B cell (primary cell): ENCODE data around the gene HNRNPAB. TPM values are rescaled to one million over a fixed set of nuclear protein-coding genes. Genes with fewer than 3 reads are reported as not detected.

Experiments
- ATAC-seq: fragments of 200-7000 bp; cut with Tn5 transposase; one replicate; pipeline ENCODE4 v1.10.0; 2021; ENCODE audit warnings: low read depth, mild to moderate bottlenecking, moderate number of reproducible peaks, moderate library complexity
- CTCF ChIA-PET: fragments of 350-600 bp; sonication (Branson Sonifier 250); formaldehyde crosslinking; loops from one replicate; lab custom pipeline; 2021; ENCODE audit warnings: antibody characterized with exemption, inconsistent platforms; lab: Charles Lee
- POLR2A ChIA-PET: fragments of 350-600 bp; sonication (Branson Sonifier 250); formaldehyde crosslinking; loops from one replicate; lab custom pipeline; 2021; ENCODE audit warnings: antibody characterized with exemption; lab: Charles Lee
- DNase-seq: peaks from one replicate; pipeline ENCODE4 v3.0.0; 2013
- H2AFZ ChIP-seq: 2 replicates; pipeline ENCODE4 v1.6.1; 2012; ENCODE audit warnings: mild to moderate bottlenecking, low read depth, low read length; ENCODE audit not compliant: insufficient read depth, poor library complexity, severe bottlenecking
- H3K27ac ChIP-seq, 2 donors: 1 replicate in 1 of 2; 2 replicates in 1 of 2; pipeline ENCODE4 v1.5.1; 2012 to 2013; ENCODE audit warnings: low read length in 2 of 2, mild to moderate bottlenecking in 2 of 2, moderate library complexity in 1 of 2
- H3K27me3 ChIP-seq, 4 experiments: fragments of 200-600 bp in 1 of 4; sonication (generic) in 1 of 4; replicated peaks in 1 of 4; 1 replicate in 2 of 4; 2 replicates in 2 of 4; pipeline versions ENCODE4 v1.6.1 to v1.7.0; 2013 to 2016; ENCODE audit warnings: low read length in 3 of 4, mild to moderate bottlenecking in 2 of 4, mixed read lengths in 1 of 4, moderate library complexity in 1 of 4; ENCODE audit not compliant: insufficient read depth in 4 of 4, control insufficient read depth in 3 of 4; ENCODE audit errors: control extremely low read depth in 1 of 4
- H3K36me3 ChIP-seq, 2 experiments: replicated peaks in 1 of 2; 1 replicate in 1 of 2; 2 replicates in 1 of 2; pipeline versions ENCODE4 v1.6.1 to v1.7.1; 2013; ENCODE audit warnings: low read length in 1 of 2; ENCODE audit not compliant: insufficient read depth in 2 of 2, control insufficient read depth in 1 of 2; ENCODE audit errors: control extremely low read depth in 1 of 2, extremely low read depth in 1 of 2
- H3K4me1 ChIP-seq, 2 donors: fragments of 200-600 bp in 1 of 2; sonication (generic) in 1 of 2; 1 replicate in 1 of 2; 2 replicates in 1 of 2; pipeline versions ENCODE4 v1.5.1 to v1.6.1; 2013 to 2017; ENCODE audit warnings: low read length in 2 of 2; ENCODE audit not compliant: control insufficient read depth in 2 of 2, insufficient read depth in 2 of 2
- H3K4me2 ChIP-seq: replicated peaks from 2 replicates; pipeline ENCODE3; 2012; ENCODE audit warnings: mild to moderate bottlenecking, low read depth, low read length; ENCODE audit not compliant: poor library complexity, severe bottlenecking
- H3K4me3 ChIP-seq, 5 experiments: fragments of 200-600 bp in 1 of 5; sonication (generic) in 1 of 5; 1 replicate in 3 of 5; 2 replicates in 2 of 5; pipeline versions ENCODE4 v1.5.1 to v1.7.0; 2011 to 2016; ENCODE audit warnings: low read length in 4 of 5, mild to moderate bottlenecking in 4 of 5, low read depth in 2 of 5, control low read depth in 1 of 5, moderate library complexity in 1 of 5; ENCODE audit not compliant: insufficient read depth in 1 of 5; ENCODE audit errors: control extremely low read depth in 1 of 5, extremely low read depth in 1 of 5
- H3K79me2 ChIP-seq: fragments of 200-600 bp; sonication (generic); one replicate; pipeline ENCODE4 v1.6.0; 2016; ENCODE audit warnings: low read length; ENCODE audit not compliant: control insufficient read depth, insufficient read depth
- H3K9ac ChIP-seq: fragments of 200-600 bp; sonication (generic); 2 replicates; pipeline ENCODE4 v1.6.1; 2017; ENCODE audit warnings: mild to moderate bottlenecking, low read length, moderate library complexity
- H3K9me3 ChIP-seq, 3 donors: one replicate each; pipeline versions ENCODE4 v1.6.1 to v1.7.1; 2013; ENCODE audit warnings: low read length in 2 of 3; ENCODE audit not compliant: control insufficient read depth in 2 of 3, insufficient read depth in 1 of 3; ENCODE audit errors: control extremely low read depth in 1 of 3
- H4K20me1 ChIP-seq: 2 replicates; pipeline ENCODE4 v1.6.0; 2012; ENCODE audit warnings: mild to moderate bottlenecking, low read length; ENCODE audit not compliant: insufficient read depth, control insufficient read depth, poor library complexity, severe bottlenecking
- H3K27ac Mint-ChIP-seq: one replicate; pipeline ENCODE4 v1.8.0; 2021; ENCODE audit warnings: mixed read lengths
- H3K27me3 Mint-ChIP-seq: one replicate; pipeline ENCODE4 v1.8.0; 2021; ENCODE audit warnings: mixed read lengths
- H3K4me1 Mint-ChIP-seq: one replicate; pipeline ENCODE4 v1.8.0; 2021; ENCODE audit warnings: mixed read lengths
- H3K4me3 Mint-ChIP-seq: one replicate; pipeline ENCODE4 v1.8.0; 2021; ENCODE audit warnings: mixed read lengths
- H3K9me3 Mint-ChIP-seq: one replicate; pipeline ENCODE4 v1.8.0; 2022; ENCODE audit warnings: mixed read lengths; ENCODE audit not compliant: insufficient read depth
- CTCF ChIP-seq: fragments of 200-600 bp; IDR thresholded peaks from one replicate; pipeline ENCODE4 v1.8.0; 2022; ENCODE audit warnings: antibody characterized with exemption, mild to moderate bottlenecking
- EZH2 ChIP-seq: IDR thresholded peaks from 2 replicates; pipeline ENCODE4 v1.6.1; 2012; ENCODE audit warnings: borderline replicate concordance, low read depth, mild to moderate bottlenecking, moderate library complexity, low read length; ENCODE audit not compliant: insufficient read depth, poor library complexity, severe bottlenecking
- WGBS: methylation state at CpG from one replicate; pipeline ENCODE4 v1.1.5; 2013; ENCODE audit warnings: missing lambda C conversion rate; ENCODE audit not compliant: insufficient coverage; 5-methylcytosine and 5-hydroxymethylcytosine counted together
- intact Hi-C: fragments of 100-400 bp; cut with micrococcal nuclease; formaldehyde crosslinking; loops from one replicate; pipeline ENCODE4 v1.10.0; 2022
- polyA plus RNA-seq: library from polyadenylated mRNA; depleted of rRNA; stranded (reverse); fragments of >200 nt; gene quantifications from 2 replicates; pipeline ENCODE4 v1.2.3, GENCODE V29; 2012
- total RNA-seq, 2 donors: library from RNA; stranded (reverse); fragments of 120-200 nt in 1 of 2; gene quantifications; 1 replicate in 1 of 2; 2 replicates in 1 of 2; pipeline versions ENCODE4 v1.2.3 to v1.2.4, GENCODE V29; 2013 to 2022

HNRNPAB gene
- total and polyA plus RNA-seq, 2 donors (not counting 1 experiment from before 2014, with no cell fraction given) = 25.1 to 75.1 TPM

DNA sequence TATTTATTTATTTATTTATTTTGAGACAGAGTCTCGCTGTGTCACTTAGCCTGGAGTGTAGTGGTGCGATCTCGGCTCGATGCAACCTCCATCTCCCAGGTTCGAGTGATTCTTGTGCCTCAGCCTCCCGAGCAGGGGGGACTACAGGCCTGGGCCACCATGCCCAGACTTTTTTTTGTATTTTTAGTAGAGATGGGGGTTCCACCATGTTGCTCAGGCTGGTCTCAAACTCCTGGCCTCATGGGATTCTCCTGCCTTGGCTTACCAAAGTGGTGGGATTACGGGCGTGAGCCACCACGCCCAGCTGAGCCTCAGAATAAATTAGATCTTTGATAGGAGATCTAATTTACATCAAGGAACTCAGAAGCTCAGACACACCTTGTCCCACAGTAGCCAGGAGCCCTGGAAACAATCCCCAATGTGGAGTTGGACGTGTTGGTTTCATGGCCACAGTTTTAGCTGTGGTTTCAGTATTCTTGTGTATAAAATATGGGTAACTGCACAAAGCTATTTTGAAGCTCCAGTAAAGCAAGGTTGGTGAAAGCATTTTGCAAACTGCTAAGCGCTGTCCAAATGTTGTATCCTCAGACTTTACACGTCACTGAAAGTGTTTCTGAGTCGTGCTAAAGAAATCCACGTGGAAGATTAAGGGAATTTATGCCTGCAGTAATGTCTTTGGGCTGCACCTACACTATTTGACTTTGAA lies 3.0 kb upstream of the HNRNPAB start:
- H3K36me3 ChIP-seq = peaks cover 0 to 4% of the 10 kb centered on the region in 2 experiments
- ChIA-PET CTCF (interaction anchor here (1.1 kb wide), 1 partner anchor 598 kb away, joined by 3 read pairs; no protein-coding TSS in a partner anchor), POLR2A (no interaction called here)
- peaks cover 16% of the 10 kb centered on the region for H3K79me2 ChIP-seq
- no peak overlapping the region for H3K4me3 ChIP-seq
- ATAC-seq (no peak), DNase-seq (no peak)
- WGBS = 93% methylated on average over 11 of the region's 14 CpGs
- no peak overlapping the region for H3K4me3 Mint-ChIP-seq
- H3K27me3 ChIP-seq = no peaks in the 10 kb centered on the region
- TF ChIP-seq CTCF = no peak
- no peak for TF ChIP-seq EZH2
- H3K9ac ChIP-seq = no peak overlapping the region
- H3K27me3 Mint-ChIP-seq = no peaks in the 10 kb centered on the region
- no peak overlapping the region for H3K27ac Mint-ChIP-seq
- intact Hi-C loops = loop anchor here (5.0 kb wide), 1 partner anchor 1871 kb away; the partner anchor contains the start of gene RNF130
- H2AFZ ChIP-seq = no peak overlapping the region
- no peak overlapping the region for H3K4me2 ChIP-seq
- no peaks in the 10 kb centered on the region for H3K9me3 ChIP-seq
- H3K4me1 ChIP-seq = peaks cover 11 to 15% of the 10 kb centered on the region in 2 donors
- no peaks in the 10 kb centered on the region for H3K9me3 Mint-ChIP-seq
- H4K20me1 ChIP-seq = peaks cover 13% of the 10 kb centered on the region
- H3K4me1 Mint-ChIP-seq = peaks cover 17% of the 10 kb centered on the region
- no peak overlapping the region for H3K27ac ChIP-seq

GRCh38 chr5:178201927-178202235 lies 2.5 kb upstream of the HNRNPAB start:
- H3K36me3 ChIP-seq = peaks cover 0 to 9% of the 10 kb centered on the region in 2 experiments
- no peak overlapping the region for H3K9ac ChIP-seq
- H2AFZ ChIP-seq = no peak overlapping the region
- Mint-ChIP-seq H3K27ac (no peak overlapping the region), H3K27me3 (no peaks in the 10 kb centered on the region), H3K4me3 (peak overlapping the region; percentile 44), H3K4me1 (peaks cover 20% of the 10 kb centered on the region), H3K9me3 (no peaks in the 10 kb centered on the region)
- no peak overlapping the region for H3K4me3 ChIP-seq
- H4K20me1 ChIP-seq = peaks cover 18% of the 10 kb centered on the region
- H3K79me2 ChIP-seq = peaks cover 18% of the 10 kb centered on the region
- POLR2A ChIA-PET = no interaction called here
- DNase-seq (no peak), ATAC-seq (no peak)
- H3K27ac ChIP-seq = no peak overlapping the region
- peaks cover 12 to 18% of the 10 kb centered on the region in 2 donors for H3K4me1 ChIP-seq
- no peak overlapping the region for H3K4me2 ChIP-seq
- TF ChIP-seq CTCF = no peak
- no peak for TF ChIP-seq EZH2
- H3K9me3 ChIP-seq = no peaks in the 10 kb centered on the region
- H3K27me3 ChIP-seq = no peaks in the 10 kb centered on the region
- 49% methylated on average over 2 of the region's 2 CpGs for WGBS
- intact Hi-C loops = loop anchor here (5.0 kb wide), 1 partner anchor 1870 kb away; the partner anchor contains the start of gene RNF130
- CTCF ChIA-PET = interaction anchor here (1.1 to 1.3 kb wide), 2 partner anchors 33 to 599 kb away, joined by 3 read pairs; no protein-coding TSS in a partner anchor
